GM19023 (cell line): ENCODE measurements around the gene FCHO1.
"Not testable (repeated sequence)": the region's sequence is repeated elsewhere in the genome, so short reads cannot be mapped to it uniquely, and the experiment has no call there.

Source experiments
- ATAC-seq: cut with Tn5 transposase; IDR thresholded peaks from one replicate; pipeline ENCODE4 v1.9.1; 2021; ENCODE audit warnings: mild to moderate bottlenecking, moderate library complexity; ENCODE audit not compliant: unreplicated experiment

FCHO1 gene

GRCh38 chr19:17758515-17758914 is 7.2 kb downstream of the FCHO1 start:
- ATAC-seq = no peak

- no peak for ATAC-seq
These were observed 9.9 kb downstream of the FCHO1 start for GRCh38 chr19:17761148-17761547.

GRCh38 chr19:17762505-17763229 is 11.4 kb downstream of the FCHO1 start:
- no peak for ATAC-seq

GRCh38 chr19:17764348-17764747 is 13.1 kb downstream of the FCHO1 start:
- ATAC-seq = no peak

GRCh38 chr19:17765069-17765618 is 13.9 kb downstream of the FCHO1 start:
- ATAC-seq = no peak

GRCh38 chr19:17766543-17767131 is 15.4 kb downstream of the FCHO1 start:
- no peak for ATAC-seq

GRCh38 chr19:17767559-17767958 is 16.3 kb downstream of the FCHO1 start:
- ATAC-seq = no peak

- no peak for ATAC-seq
These were observed 19.3 kb downstream of the FCHO1 start for GRCh38 chr19:17770613-17771012.

- ATAC-seq = no peak
These were observed 20.9 kb downstream of the FCHO1 start for GRCh38 chr19:17772172-17772571.

- ATAC-seq = no peak
These were observed 24.1 kb downstream of the FCHO1 start for GRCh38 chr19:17775245-17775927.

- peak; percentile 70 for ATAC-seq
These were observed 24.9 kb downstream of the FCHO1 start for GRCh38 chr19:17775991-17776803.

GRCh38 chr19:17777840-17778239 is 26.6 kb downstream of the FCHO1 start:
- ATAC-seq = not testable (repeated sequence)

GRCh38 chr19:17778251-17778967 is 27.1 kb downstream of the FCHO1 start:
- no peak for ATAC-seq

GRCh38 chr19:17778968-17779929 is 28.0 kb downstream of the FCHO1 start:
- no peak for ATAC-seq

- ATAC-seq = no peak
These were observed 29.5 kb downstream of the FCHO1 start for GRCh38 chr19:17780781-17781180.

- ATAC-seq = not testable (repeated sequence)
These were observed 32.4 kb downstream of the FCHO1 start for GRCh38 chr19:17783721-17784120.

- ATAC-seq = no peak
These were observed 33.1 kb downstream of the FCHO1 start for GRCh38 chr19:17784201-17785008.

GRCh38 chr19:17787274-17787913 is 36.1 kb downstream of the FCHO1 start:
- ATAC-seq = no peak
